Parathyroid adenoma (tissue), 2 donors: ENCODE results near the gene RERE.

Experiments
- H2AFZ ChIP-seq: fragments of 300-600 bp; sonication (generic); one replicate; pipeline ENCODE4 v1.7.0; 2017; ENCODE audit warnings: antibody characterized with exemption, mild to moderate bottlenecking
- H3K27ac ChIP-seq: fragments of 300-600 bp; sonication (generic); one replicate; pipeline ENCODE4 v1.7.0; 2017
- H3K27me3 ChIP-seq: fragments of 300-600 bp; sonication (generic); one replicate; pipeline ENCODE4 v1.7.0; 2017; ENCODE audit warnings: low read length; ENCODE audit not compliant: control insufficient read depth, insufficient read depth
- H3K36me3 ChIP-seq: fragments of 300-600 bp; sonication (generic); one replicate; pipeline ENCODE4 v1.7.0; 2017; ENCODE audit warnings: low read length; ENCODE audit not compliant: control insufficient read depth, insufficient read depth
- H3K4me1 ChIP-seq: fragments of 300-600 bp; sonication (generic); one replicate; pipeline ENCODE4 v1.7.0; 2017; ENCODE audit warnings: control low read depth
- H3K4me2 ChIP-seq: fragments of 300-600 bp; sonication (generic); one replicate; pipeline ENCODE4 v1.7.0; 2017; ENCODE audit warnings: low read length
- H3K4me3 ChIP-seq: fragments of 300-600 bp; sonication (generic); one replicate; pipeline ENCODE4 v1.7.0; 2017; ENCODE audit warnings: low read depth, low read length
- H3K79me2 ChIP-seq: fragments of 300-600 bp; sonication (generic); one replicate; pipeline ENCODE4 v1.7.0; 2017; ENCODE audit warnings: control low read depth
- H3K9ac ChIP-seq: fragments of 300-600 bp; sonication (generic); one replicate; pipeline ENCODE4 v1.7.0; 2017; ENCODE audit warnings: mild to moderate bottlenecking
- H3K9me3 ChIP-seq: fragments of 300-600 bp; sonication (generic); one replicate; pipeline ENCODE4 v1.7.0; 2017; ENCODE audit warnings: low read length; ENCODE audit not compliant: control insufficient read depth
- TF ChIP-seq, protein P1 (sequence below): fragments of 300-600 bp; sonication (generic); IDR thresholded peaks from one replicate; pipeline ENCODE4 v1.7.0; 2017; ENCODE audit warnings: antibody characterized with exemption, mild to moderate bottlenecking
- donor health status: primary hyperparathyroidism.

RERE gene

DNA sequence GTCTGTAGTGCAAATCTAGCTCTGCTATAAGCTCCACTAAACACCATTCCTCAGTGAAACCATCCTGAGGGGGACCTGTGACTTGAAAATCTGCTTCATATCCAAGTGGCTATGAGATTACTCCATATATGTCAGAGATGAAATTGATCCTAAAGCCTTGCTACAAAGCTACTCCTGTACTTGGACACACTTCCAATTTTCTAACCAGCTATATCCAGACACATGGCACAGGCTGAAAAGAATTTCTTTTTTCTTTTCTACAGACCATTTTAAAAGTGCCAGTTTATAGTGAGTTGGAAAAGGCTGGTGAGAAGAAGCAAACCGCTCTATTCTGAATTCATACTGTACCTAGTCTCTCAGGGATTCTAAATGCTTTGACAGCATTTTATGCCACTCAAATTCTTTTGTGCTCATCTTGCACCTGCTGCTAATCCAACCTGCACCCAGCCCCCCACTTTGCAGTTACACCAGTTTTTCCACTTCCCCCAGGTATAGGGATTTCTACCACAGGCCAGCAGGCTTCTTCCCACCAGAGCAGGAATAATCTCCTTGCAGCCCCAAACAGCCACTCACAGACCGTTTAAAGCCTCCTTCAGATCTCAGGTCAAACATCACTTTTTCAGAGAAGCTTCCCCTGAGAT lies 112.5 kb downstream of the RERE start:
- TF ChIP-seq, protein P1, sequence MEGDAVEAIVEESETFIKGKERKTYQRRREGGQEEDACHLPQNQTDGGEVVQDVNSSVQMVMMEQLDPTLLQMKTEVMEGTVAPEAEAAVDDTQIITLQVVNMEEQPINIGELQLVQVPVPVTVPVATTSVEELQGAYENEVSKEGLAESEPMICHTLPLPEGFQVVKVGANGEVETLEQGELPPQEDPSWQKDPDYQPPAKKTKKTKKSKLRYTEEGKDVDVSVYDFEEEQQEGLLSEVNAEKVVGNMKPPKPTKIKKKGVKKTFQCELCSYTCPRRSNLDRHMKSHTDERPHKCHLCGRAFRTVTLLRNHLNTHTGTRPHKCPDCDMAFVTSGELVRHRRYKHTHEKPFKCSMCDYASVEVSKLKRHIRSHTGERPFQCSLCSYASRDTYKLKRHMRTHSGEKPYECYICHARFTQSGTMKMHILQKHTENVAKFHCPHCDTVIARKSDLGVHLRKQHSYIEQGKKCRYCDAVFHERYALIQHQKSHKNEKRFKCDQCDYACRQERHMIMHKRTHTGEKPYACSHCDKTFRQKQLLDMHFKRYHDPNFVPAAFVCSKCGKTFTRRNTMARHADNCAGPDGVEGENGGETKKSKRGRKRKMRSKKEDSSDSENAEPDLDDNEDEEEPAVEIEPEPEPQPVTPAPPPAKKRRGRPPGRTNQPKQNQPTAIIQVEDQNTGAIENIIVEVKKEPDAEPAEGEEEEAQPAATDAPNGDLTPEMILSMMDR = no peak
- no peak overlapping the region for H3K9ac ChIP-seq
- no peaks in the 10 kb centered on the region for H3K36me3 ChIP-seq
- peaks cover 3% of the 10 kb centered on the region for H3K79me2 ChIP-seq
- H2AFZ ChIP-seq = no peak overlapping the region
- H3K4me1 ChIP-seq = no peaks in the 10 kb centered on the region
- peak overlapping the region; percentile 42 for H3K27ac ChIP-seq
- H3K4me2 ChIP-seq = peak overlapping the region; percentile 49
- H3K27me3 ChIP-seq = no peaks in the 10 kb centered on the region
- no peaks in the 10 kb centered on the region for H3K9me3 ChIP-seq
- peak overlapping the region; percentile 33 for H3K4me3 ChIP-seq

DNA sequence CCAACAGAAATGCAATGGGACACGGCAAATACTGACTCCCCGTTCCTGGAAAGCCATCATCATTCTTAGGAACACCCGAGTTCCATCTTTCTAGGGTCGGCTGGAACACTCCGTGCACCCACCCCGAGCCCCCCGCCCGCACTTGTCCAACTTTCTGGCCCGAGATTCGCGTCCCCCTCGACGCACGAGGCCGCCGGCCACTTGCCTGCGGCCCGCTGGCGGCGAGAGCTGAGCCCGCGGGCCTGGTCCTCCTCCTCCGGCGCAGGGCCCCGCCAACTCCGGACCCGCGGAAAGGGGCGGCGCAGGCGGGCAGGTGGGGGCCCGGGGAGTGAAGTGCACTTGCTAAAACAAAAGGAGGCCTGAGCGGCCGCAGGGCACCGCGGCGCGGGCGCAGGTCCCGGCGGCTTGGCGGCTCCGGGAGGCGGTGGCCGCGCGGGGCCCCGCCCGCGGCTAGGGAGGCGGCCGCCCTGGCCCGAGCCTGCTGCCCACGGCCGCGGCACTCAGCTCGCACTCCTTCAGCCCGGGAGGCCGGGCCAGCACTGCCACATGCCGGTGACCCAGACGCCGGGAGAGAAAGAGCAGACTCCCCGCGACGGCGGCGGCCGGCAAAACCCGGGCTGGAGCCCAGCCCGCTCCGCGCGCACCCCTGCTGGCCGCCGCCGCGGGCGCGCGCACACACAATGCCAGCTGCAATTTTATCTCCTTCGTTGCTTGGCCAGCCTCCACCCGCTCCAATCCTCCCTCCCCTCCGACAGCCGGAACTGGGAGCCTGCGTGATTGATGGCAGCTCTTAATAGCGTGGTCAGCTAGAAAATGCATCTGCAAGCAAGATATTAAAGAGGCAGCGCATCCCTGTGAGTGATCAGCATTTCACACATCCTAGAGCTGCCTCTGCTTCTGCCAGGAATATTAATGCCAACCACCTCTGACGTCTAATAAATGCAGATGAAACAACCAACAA lies 114.3 kb downstream of the RERE start:
- peak overlapping the region; percentile 74 for H3K4me3 ChIP-seq
- peak overlapping the region; percentile 67 for H3K4me2 ChIP-seq
- no peaks in the 10 kb centered on the region for H3K36me3 ChIP-seq
- no peaks in the 10 kb centered on the region for H3K9me3 ChIP-seq
- no peaks in the 10 kb centered on the region for H3K4me1 ChIP-seq
- H3K9ac ChIP-seq = no peak overlapping the region
- TF ChIP-seq, protein P1 = peak; percentile 8
- peak overlapping the region; percentile 59 for H2AFZ ChIP-seq
- peaks cover 7% of the 10 kb centered on the region for H3K79me2 ChIP-seq
- H3K27ac ChIP-seq = peak overlapping the region; percentile 77
- no peaks in the 10 kb centered on the region for H3K27me3 ChIP-seq

DNA sequence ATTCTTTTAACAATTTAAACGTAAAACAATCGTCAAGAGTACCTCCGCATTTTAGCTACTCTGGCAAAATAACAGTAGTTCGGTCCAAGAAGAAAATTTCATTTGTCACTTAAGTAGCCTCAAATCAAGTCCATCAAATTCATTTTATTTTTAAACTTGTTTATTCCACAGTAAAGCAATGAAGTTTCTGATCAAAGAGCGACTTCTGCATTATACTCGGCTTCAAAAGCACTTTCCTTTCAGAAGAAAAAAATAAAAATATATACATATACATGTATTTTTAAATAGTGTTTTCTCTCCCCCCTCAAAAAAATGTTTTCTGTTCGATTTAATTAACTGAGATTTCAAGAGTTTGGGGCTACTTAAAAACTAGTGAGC lies 115.0 kb downstream of the RERE start:
- H3K9me3 ChIP-seq = no peaks in the 10 kb centered on the region
- H3K9ac ChIP-seq = no peak overlapping the region
- H3K4me3 ChIP-seq = peak overlapping the region; percentile 74
- no peaks in the 10 kb centered on the region for H3K4me1 ChIP-seq
- TF ChIP-seq, protein P1 = no peak
- H3K27ac ChIP-seq = peak overlapping the region; percentile 77
- peaks cover 9% of the 10 kb centered on the region for H3K79me2 ChIP-seq
- H3K36me3 ChIP-seq = no peaks in the 10 kb centered on the region
- peak overlapping the region; percentile 59 for H2AFZ ChIP-seq
- peak overlapping the region; percentile 67 for H3K4me2 ChIP-seq
- H3K27me3 ChIP-seq = no peaks in the 10 kb centered on the region

DNA sequence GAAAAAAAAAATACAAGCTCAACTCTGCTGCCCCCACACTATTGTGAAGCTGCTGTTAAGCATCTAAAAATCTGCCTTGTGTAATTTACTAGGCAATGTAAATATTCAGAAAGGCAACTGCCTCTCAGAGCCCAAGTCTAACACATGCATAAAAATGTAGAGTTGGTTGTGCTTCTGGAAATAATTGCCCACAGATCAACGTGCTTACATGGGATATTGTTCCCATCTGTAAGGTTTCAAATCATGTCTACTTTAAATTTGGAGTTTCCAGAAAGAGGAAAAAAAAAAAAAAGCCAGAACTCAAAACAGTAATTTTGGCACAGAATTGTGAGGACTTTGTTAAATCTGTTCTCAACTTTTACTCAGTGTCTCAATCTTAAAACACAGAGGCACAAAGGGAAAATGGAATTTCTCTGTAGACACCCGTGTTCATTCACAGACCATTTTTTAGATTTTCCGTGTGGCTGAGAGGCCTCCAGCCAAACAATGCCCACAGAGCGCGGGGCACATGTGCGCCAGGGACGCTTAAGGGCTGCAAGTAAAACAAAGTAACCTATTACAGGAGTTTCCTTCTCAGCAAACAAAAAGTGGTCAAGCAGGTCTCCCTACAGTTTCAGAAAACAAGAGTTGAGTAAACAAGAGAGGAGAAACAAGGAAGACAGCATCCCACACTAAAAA lies 115.5 kb downstream of the RERE start:
- H3K4me2 ChIP-seq = peak overlapping the region; percentile 67
- no peaks in the 10 kb centered on the region for H3K9me3 ChIP-seq
- peak overlapping the region; percentile 74 for H3K4me3 ChIP-seq
- H2AFZ ChIP-seq = peak overlapping the region; percentile 39
- no peaks in the 10 kb centered on the region for H3K27me3 ChIP-seq
- no peak overlapping the region for H3K9ac ChIP-seq
- no peaks in the 10 kb centered on the region for H3K4me1 ChIP-seq
- H3K27ac ChIP-seq = peak overlapping the region; percentile 77
- H3K36me3 ChIP-seq = no peaks in the 10 kb centered on the region
- TF ChIP-seq, protein P1 = no peak
- peaks cover 11% of the 10 kb centered on the region for H3K79me2 ChIP-seq
